ENCODE results near the gene METTL25B. TPM values are rescaled to one million over a fixed set of nuclear protein-coding genes. Genes with fewer than 3 reads are reported as not detected.
A peak's percentile ranks its signal among the peaks of the same experiment; 100 is the strongest.

METTL25B gene
- total RNA-seq, 1 donor, result 10.9 TPM

- DNase-seq (ENCODE audit: low read depth), result no peak
- no peak overlapping the region for H3K4me3 ChIP-seq (ENCODE audit: low read depth, low read length)
- no peak for TF ChIP-seq CTCF (IDR thresholded peaks at IDR 0.05; ENCODE audit: insufficient read depth, low read length)
Observed at GRCh38 chr1:156743367-156744302, 15.4 kb downstream of the METTL25B start.

- no peak for TF ChIP-seq CTCF (IDR thresholded peaks at IDR 0.05; ENCODE audit: insufficient read depth, low read length)
- no peak for DNase-seq (ENCODE audit: low read depth)
- H3K4me3 ChIP-seq (ENCODE audit: low read depth, low read length), result no peak overlapping the region
Observed at GRCh38 chr1:156744344-156744743, 16.1 kb downstream of the METTL25B start.

GRCh38 chr1:156744786-156745419 is 16.6 kb downstream of the METTL25B start:
- DNase-seq (ENCODE audit: low read depth), result no peak
- no peak for TF ChIP-seq CTCF (IDR thresholded peaks at IDR 0.05; ENCODE audit: insufficient read depth, low read length)
- H3K4me3 ChIP-seq (ENCODE audit: low read depth, low read length), result no peak overlapping the region

GRCh38 chr1:156745881-156746280 is 17.6 kb downstream of the METTL25B start:
- no peak for DNase-seq (ENCODE audit: low read depth)
- no peak for TF ChIP-seq CTCF (IDR thresholded peaks at IDR 0.05; ENCODE audit: insufficient read depth, low read length)
- H3K4me3 ChIP-seq (ENCODE audit: low read depth, low read length), result no peak overlapping the region

- DNase-seq (ENCODE audit: low read depth), result no peak
- H3K4me3 ChIP-seq (ENCODE audit: low read depth, low read length), result peak overlapping the region; percentile 65
- no peak for TF ChIP-seq CTCF (IDR thresholded peaks at IDR 0.05; ENCODE audit: insufficient read depth, low read length)
Observed at GRCh38 chr1:156746406-156746727, 18.1 kb downstream of the METTL25B start.

- peak; percentile 6 for TF ChIP-seq CTCF (IDR thresholded peaks at IDR 0.05; ENCODE audit: insufficient read depth, low read length)
- peak; percentile 95 for DNase-seq (ENCODE audit: low read depth)
- H3K4me3 ChIP-seq (ENCODE audit: low read depth, low read length), result peak overlapping the region; percentile 93
Observed at GRCh38 chr1:156746728-156747631, 18.7 kb downstream of the METTL25B start.
